CD4-positive, alpha-beta T cell (primary cell): ENCODE measurements around the gene B3GALT5. TPM values are rescaled to one million over a fixed set of nuclear protein-coding genes. Genes with fewer than 3 reads are reported as not detected.

Experiments
- ATAC-seq: fragments of 200-7000 bp; cut with Tn5 transposase; one replicate; pipeline ENCODE4 v1.10.0; 2022; ENCODE audit warnings: mild to moderate bottlenecking; ENCODE audit not compliant: poor library complexity
- CTCF ChIA-PET: fragments of 350-600 bp; sonication (Branson Sonifier 250); formaldehyde crosslinking; loops from one replicate; lab custom pipeline; 2021; ENCODE audit warnings: antibody characterized with exemption, inconsistent platforms; lab: Charles Lee
- POLR2A ChIA-PET: fragments of 350-600 bp; sonication (Branson Sonifier 250); formaldehyde crosslinking; loops from one replicate; lab custom pipeline; 2021; ENCODE audit warnings: antibody characterized with exemption, inconsistent platforms; lab: Charles Lee
- DNase-seq, 14 experiments: peaks; one replicate each; pipeline ENCODE4 v3.0.0-alpha.2; 2013 to 2020; ENCODE audit warnings: mixed read lengths in 2 of 14
- H3K27ac ChIP-seq, 2 donors: one replicate each; pipeline versions ENCODE4 v1.5.1 to v1.7.0; 2013; ENCODE audit warnings: low read length in 2 of 2, low read depth in 1 of 2, mild to moderate bottlenecking in 1 of 2
- H3K27me3 ChIP-seq, 2 experiments: 1 replicate in 1 of 2; 2 replicates in 1 of 2; pipeline versions ENCODE4 v1.6.1 to v1.7.0; 2013; ENCODE audit warnings: low read length in 2 of 2, control low read depth in 1 of 2, mild to moderate bottlenecking in 1 of 2, moderate library complexity in 1 of 2; ENCODE audit not compliant: insufficient read depth in 2 of 2, control insufficient read depth in 1 of 2
- H3K36me3 ChIP-seq: one replicate; pipeline ENCODE4 v1.6.1; 2013; ENCODE audit warnings: low read length, control low read depth; ENCODE audit not compliant: insufficient read depth
- H3K4me1 ChIP-seq: one replicate; pipeline ENCODE4 v1.6.1; 2013; ENCODE audit warnings: low read length, control low read depth; ENCODE audit not compliant: insufficient read depth
- H3K4me3 ChIP-seq: one replicate; pipeline ENCODE4 v1.5.1; 2013; ENCODE audit warnings: mild to moderate bottlenecking, low read length, moderate library complexity
- H3K9me3 ChIP-seq, 2 experiments: 1 replicate in 1 of 2; 2 replicates in 1 of 2; pipeline versions ENCODE4 v1.6.1 to v1.7.0; 2013; ENCODE audit warnings: low read length in 2 of 2, mild to moderate bottlenecking in 2 of 2, control low read depth in 1 of 2, moderate library complexity in 1 of 2; ENCODE audit not compliant: control insufficient read depth in 1 of 2, insufficient read depth in 1 of 2
- H3K27ac Mint-ChIP-seq: one replicate; pipeline ENCODE4 v1.8.0; 2020; ENCODE audit warnings: mixed read lengths
- H3K27me3 Mint-ChIP-seq: one replicate; pipeline ENCODE4 v1.8.0; 2021; ENCODE audit warnings: mixed read lengths
- H3K36me3 Mint-ChIP-seq: one replicate; pipeline ENCODE4 v1.8.0; 2021; ENCODE audit warnings: low read depth, mixed read lengths
- H3K4me1 Mint-ChIP-seq: one replicate; pipeline ENCODE4 v1.8.0; 2021; ENCODE audit warnings: low read depth, mixed read lengths
- H3K4me3 Mint-ChIP-seq: one replicate; pipeline ENCODE4 v1.8.0; 2020; ENCODE audit warnings: mild to moderate bottlenecking, mixed read lengths
- H3K9me3 Mint-ChIP-seq: one replicate; pipeline ENCODE4 v1.8.0; 2020; ENCODE audit warnings: mixed read lengths
- intact Hi-C, 2 experiments: fragments of 100-400 bp; cut with DNase I in 1 of 2; cut with micrococcal nuclease in 1 of 2; formaldehyde crosslinking; loops; one replicate each; pipeline versions ENCODE4 v1.15.1 to v1.9.0; 2023 to 2025; cut with DNase I, micrococcal nuclease
- total RNA-seq, 174 experiments: library from RNA in 2 of 174; stranded (reverse) in 2 of 174; gene quantifications; one replicate each; pipeline ENCODE4 v1.2.3 and lab custom pipeline; 2021 to 2026
- TF ChIP-seq, protein P1 (sequence below): fragments of 200-600 bp; IDR thresholded peaks from one replicate; pipeline ENCODE4 v1.8.0; 2022; ENCODE audit warnings: antibody characterized with exemption, mild to moderate bottlenecking

B3GALT5 gene
- total RNA-seq, 2 experiments from 2014 or later = not detected

DNA sequence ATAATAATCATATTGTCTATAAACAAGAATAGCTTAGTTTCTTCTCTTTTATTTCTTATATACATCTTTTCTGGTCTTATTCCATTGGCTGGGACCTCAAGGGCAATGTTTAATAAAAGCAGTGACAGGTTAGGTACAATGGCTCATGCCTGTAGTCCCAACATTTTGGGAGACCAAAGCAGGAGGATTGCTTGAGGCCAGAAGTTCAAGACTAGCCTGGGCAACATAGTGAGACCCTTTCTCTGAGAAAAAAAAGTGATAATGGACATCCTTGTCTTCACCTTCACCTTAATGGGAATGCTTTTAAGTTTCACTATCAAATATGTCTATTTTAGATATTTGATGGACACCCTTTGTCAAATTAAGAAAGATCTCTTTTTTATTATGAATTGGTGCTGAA lies 8.1 kb downstream of the B3GALT5 start:
- DNase-seq = no peak
- Mint-ChIP-seq H3K36me3 (no peaks in the 10 kb centered on the region), H3K27ac (no peak overlapping the region), H3K4me3 (no peak overlapping the region), H3K9me3 (peaks cover 7% of the 10 kb centered on the region), H3K27me3 (peaks cover 35% of the 10 kb centered on the region), H3K4me1 (no peaks in the 10 kb centered on the region)
- Histone ChIP-seq H3K9me3 (no peaks in the 10 kb centered on the region), H3K27me3 (no peaks in the 10 kb centered on the region), H3K4me3 (no peak overlapping the region), H3K27ac (no peak overlapping the region), H3K4me1 (no peaks in the 10 kb centered on the region), H3K36me3 (no peaks in the 10 kb centered on the region)
- ChIA-PET CTCF (no interaction called here), POLR2A (no interaction called here)
- ATAC-seq = no peak
- intact Hi-C loops = no loop called here
- TF ChIP-seq, protein P1, sequence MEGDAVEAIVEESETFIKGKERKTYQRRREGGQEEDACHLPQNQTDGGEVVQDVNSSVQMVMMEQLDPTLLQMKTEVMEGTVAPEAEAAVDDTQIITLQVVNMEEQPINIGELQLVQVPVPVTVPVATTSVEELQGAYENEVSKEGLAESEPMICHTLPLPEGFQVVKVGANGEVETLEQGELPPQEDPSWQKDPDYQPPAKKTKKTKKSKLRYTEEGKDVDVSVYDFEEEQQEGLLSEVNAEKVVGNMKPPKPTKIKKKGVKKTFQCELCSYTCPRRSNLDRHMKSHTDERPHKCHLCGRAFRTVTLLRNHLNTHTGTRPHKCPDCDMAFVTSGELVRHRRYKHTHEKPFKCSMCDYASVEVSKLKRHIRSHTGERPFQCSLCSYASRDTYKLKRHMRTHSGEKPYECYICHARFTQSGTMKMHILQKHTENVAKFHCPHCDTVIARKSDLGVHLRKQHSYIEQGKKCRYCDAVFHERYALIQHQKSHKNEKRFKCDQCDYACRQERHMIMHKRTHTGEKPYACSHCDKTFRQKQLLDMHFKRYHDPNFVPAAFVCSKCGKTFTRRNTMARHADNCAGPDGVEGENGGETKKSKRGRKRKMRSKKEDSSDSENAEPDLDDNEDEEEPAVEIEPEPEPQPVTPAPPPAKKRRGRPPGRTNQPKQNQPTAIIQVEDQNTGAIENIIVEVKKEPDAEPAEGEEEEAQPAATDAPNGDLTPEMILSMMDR = no peak

GRCh38 chr21:39625211-39625895 lies 12.6 kb downstream of the B3GALT5 start:
- no peaks in the 10 kb centered on the region for H3K36me3 Mint-ChIP-seq

GRCh38 chr21:39628385-39628784 lies 15.6 kb downstream of the B3GALT5 start:
- H3K27ac Mint-ChIP-seq = no peak overlapping the region
- intact Hi-C loops = no loop called here
- H3K27me3 Mint-ChIP-seq = peaks cover 51% of the 10 kb centered on the region

More at GRCh38 chr21:39625211-39625895, 12.6 kb downstream of the B3GALT5 start:
- TF ChIP-seq, protein P1 = no peak
- ATAC-seq = no peak
- no peaks in the 10 kb centered on the region for H3K4me1 Mint-ChIP-seq
- CTCF ChIA-PET = no interaction called here
- intact Hi-C loops = no loop called here
- peaks cover 12% of the 10 kb centered on the region for H3K9me3 Mint-ChIP-seq
- POLR2A ChIA-PET = no interaction called here
- H3K27ac Mint-ChIP-seq = no peak overlapping the region
- no peaks in the 10 kb centered on the region for H3K4me1 ChIP-seq
- H3K27me3 ChIP-seq = no peaks in the 10 kb centered on the region
- no peaks in the 10 kb centered on the region for H3K36me3 ChIP-seq
- H3K27me3 Mint-ChIP-seq = peaks cover 41% of the 10 kb centered on the region
- no peaks in the 10 kb centered on the region for H3K9me3 ChIP-seq
- no peak overlapping the region for H3K27ac ChIP-seq
- no peak for DNase-seq
- H3K4me3 Mint-ChIP-seq = no peak overlapping the region
- H3K4me3 ChIP-seq = no peak overlapping the region

More at GRCh38 chr21:39628385-39628784, 15.6 kb downstream of the B3GALT5 start:
- Histone ChIP-seq H3K27ac (no peak overlapping the region), H3K27me3 (no peaks in the 10 kb centered on the region), H3K36me3 (no peaks in the 10 kb centered on the region), H3K4me3 (no peak overlapping the region), H3K9me3 (no peaks in the 10 kb centered on the region), H3K4me1 (no peaks in the 10 kb centered on the region)
- Mint-ChIP-seq H3K9me3 (peaks cover 12% of the 10 kb centered on the region), H3K4me1 (no peaks in the 10 kb centered on the region), H3K36me3 (no peaks in the 10 kb centered on the region), H3K4me3 (no peak overlapping the region)
- DNase-seq (no peak), ATAC-seq (no peak)
- POLR2A ChIA-PET = no interaction called here
- CTCF ChIA-PET = no interaction called here
- TF ChIP-seq, protein P1 = no peak
